T-helper 9 cell (primary cell): Measurements from ENCODE around the gene ATRN.
"Not testable (repeated sequence)": the region's sequence is repeated elsewhere in the genome, so short reads cannot be mapped to it uniquely, and the experiment has no call there.

Experiments used
- DNase-seq: peaks from one replicate; pipeline ENCODE4 v3.0.0-alpha.2; 2020

Gene ATRN

GRCh38 chr20:3471397-3472021, 691 bp downstream of the ATRN start:
- no peak for DNase-seq

- DNase-seq: no peak
Measured at GRCh38 chr20:3472105-3472504, 1.3 kb downstream of the ATRN start.

- DNase-seq: no peak
Measured at GRCh38 chr20:3473324-3473723, 2.5 kb downstream of the ATRN start.

- no peak for DNase-seq
Measured at GRCh38 chr20:3473944-3474343, 3.1 kb downstream of the ATRN start.

GRCh38 chr20:3477003-3477860, 6.4 kb downstream of the ATRN start:
- DNase-seq: not testable (repeated sequence)

GRCh38 chr20:3477861-3478544, 7.2 kb downstream of the ATRN start:
- DNase-seq: no peak

GRCh38 chr20:3479025-3479424, 8.2 kb downstream of the ATRN start:
- no peak for DNase-seq

GRCh38 chr20:3479759-3480615, 9.2 kb downstream of the ATRN start:
- DNase-seq: no peak

GRCh38 chr20:3483309-3483708, 12.5 kb downstream of the ATRN start:
- no peak for DNase-seq

- DNase-seq: no peak
Measured at GRCh38 chr20:3483784-3484183, 13.0 kb downstream of the ATRN start.

- DNase-seq: no peak
Measured at GRCh38 chr20:3485913-3486312, 15.1 kb downstream of the ATRN start.

- no peak for DNase-seq
Measured at GRCh38 chr20:3486850-3487249, 16.0 kb downstream of the ATRN start.

GRCh38 chr20:3492669-3493068, 21.9 kb downstream of the ATRN start:
- DNase-seq: no peak

- no peak for DNase-seq
Measured at GRCh38 chr20:3494218-3494617, 23.4 kb downstream of the ATRN start.

GRCh38 chr20:3502878-3503277, 32.1 kb downstream of the ATRN start:
- DNase-seq: no peak

- DNase-seq: no peak
Measured at GRCh38 chr20:3505148-3505547, 34.3 kb downstream of the ATRN start.

- DNase-seq: no peak
Measured at GRCh38 chr20:3509064-3509463, 38.2 kb downstream of the ATRN start.

- no peak for DNase-seq
Measured at GRCh38 chr20:3510110-3510509, 39.3 kb downstream of the ATRN start.

- DNase-seq: not testable (repeated sequence)
Measured at GRCh38 chr20:3512239-3512638, 41.4 kb downstream of the ATRN start.

GRCh38 chr20:3514012-3514642, 43.3 kb downstream of the ATRN start:
- no peak for DNase-seq

GRCh38 chr20:3515379-3516170, 44.8 kb downstream of the ATRN start:
- no peak for DNase-seq
